Gastrocnemius medialis (tissue), 4 donors: ENCODE data around the gene VSIG2.

Source experiments
- POLR2A ChIP-seq, 2 donors: fragments of 450-650 bp; IDR thresholded peaks; one replicate each; pipeline ENCODE4 v1.6.1; 2017; ENCODE audit warnings: antibody characterized with exemption in 2 of 2, mild to moderate bottlenecking in 2 of 2, moderate library complexity in 2 of 2
- TF ChIP-seq, protein P1 (sequence below), 5 experiments: fragments of 450-650 bp in 3 of 5; fragments of 200-600 bp in 2 of 5; sonication (generic) in 2 of 5; IDR thresholded peaks in 4 of 5; conservative IDR thresholded peaks in 1 of 5; 1 replicate in 4 of 5; 2 replicates in 1 of 5; pipeline ENCODE4 v1.5.1; 2016 to 2019; ENCODE audit warnings: antibody characterized with exemption in 5 of 5, mild to moderate bottlenecking in 3 of 5, moderate library complexity in 3 of 5

GRCh38 chr11:124707829-124708228 is 44.2 kb downstream of the VSIG2 start:
- TF ChIP-seq, protein P1, sequence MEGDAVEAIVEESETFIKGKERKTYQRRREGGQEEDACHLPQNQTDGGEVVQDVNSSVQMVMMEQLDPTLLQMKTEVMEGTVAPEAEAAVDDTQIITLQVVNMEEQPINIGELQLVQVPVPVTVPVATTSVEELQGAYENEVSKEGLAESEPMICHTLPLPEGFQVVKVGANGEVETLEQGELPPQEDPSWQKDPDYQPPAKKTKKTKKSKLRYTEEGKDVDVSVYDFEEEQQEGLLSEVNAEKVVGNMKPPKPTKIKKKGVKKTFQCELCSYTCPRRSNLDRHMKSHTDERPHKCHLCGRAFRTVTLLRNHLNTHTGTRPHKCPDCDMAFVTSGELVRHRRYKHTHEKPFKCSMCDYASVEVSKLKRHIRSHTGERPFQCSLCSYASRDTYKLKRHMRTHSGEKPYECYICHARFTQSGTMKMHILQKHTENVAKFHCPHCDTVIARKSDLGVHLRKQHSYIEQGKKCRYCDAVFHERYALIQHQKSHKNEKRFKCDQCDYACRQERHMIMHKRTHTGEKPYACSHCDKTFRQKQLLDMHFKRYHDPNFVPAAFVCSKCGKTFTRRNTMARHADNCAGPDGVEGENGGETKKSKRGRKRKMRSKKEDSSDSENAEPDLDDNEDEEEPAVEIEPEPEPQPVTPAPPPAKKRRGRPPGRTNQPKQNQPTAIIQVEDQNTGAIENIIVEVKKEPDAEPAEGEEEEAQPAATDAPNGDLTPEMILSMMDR (IDR thresholded peaks at IDR 0.05 in 4 of 5, conservative IDR thresholded peaks at IDR 0.05 in 1 of 5), result no peak
- TF ChIP-seq POLR2A (IDR thresholded peaks at IDR 0.05), result no peak
